ENCODE data around the gene OR7C1.
"Not testable (repeated sequence)": the region's sequence is repeated elsewhere in the genome, so short reads cannot be mapped to it uniquely, and the experiment has no call there.

The OR7C1 gene

DNA sequence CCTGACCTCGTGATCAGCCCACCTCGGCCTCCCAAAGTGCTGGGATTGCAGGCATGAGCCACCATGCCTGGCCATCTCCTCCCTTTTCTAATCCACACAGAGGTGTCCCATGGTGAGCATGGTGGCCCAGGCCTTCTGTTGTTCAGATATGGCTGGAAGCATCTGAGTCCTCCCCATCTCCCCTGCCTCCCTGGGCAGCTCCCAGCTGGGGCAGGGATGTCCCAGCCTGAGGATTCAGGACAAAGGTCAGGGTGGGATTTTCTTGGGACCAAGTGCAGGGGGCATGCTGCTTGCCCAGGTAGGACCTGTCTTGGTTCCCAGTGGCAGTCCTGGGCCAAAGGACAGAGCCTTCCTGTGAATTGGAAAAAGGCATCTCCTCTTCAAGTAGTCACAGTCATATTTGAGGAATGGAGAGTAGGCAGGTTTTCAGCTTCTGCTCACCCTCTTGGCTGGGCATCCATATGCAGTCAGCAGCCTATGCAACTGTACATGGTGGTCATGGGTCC lies 67.5 kb downstream of the OR7C1 start:
- no peak for DNase-seq (ENCODE audit: low read depth in 2 of 2)

DNA sequence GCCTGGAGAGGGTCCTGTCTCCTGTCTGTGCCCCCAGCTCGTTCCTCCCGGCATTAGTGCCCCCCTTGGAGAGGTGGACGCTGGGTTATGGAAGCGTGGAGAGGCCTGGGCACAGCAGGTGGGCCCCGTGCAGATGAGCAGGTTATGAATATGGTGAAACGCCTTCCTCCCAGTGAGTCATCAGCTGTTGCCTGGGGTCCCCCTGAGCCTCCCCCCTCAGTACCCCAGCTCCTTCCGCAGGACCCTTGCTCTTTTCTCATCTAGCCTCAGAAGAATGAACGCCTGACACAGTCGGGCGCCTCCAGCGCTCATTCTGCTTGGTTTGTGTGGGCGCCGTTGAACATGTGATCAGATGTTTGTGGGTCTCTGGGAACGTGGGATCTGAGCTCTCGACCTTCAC lies 69.1 kb downstream of the OR7C1 start:
- not testable (repeated sequence) for DNase-seq (ENCODE audit: low read depth in 2 of 2)

DNA sequence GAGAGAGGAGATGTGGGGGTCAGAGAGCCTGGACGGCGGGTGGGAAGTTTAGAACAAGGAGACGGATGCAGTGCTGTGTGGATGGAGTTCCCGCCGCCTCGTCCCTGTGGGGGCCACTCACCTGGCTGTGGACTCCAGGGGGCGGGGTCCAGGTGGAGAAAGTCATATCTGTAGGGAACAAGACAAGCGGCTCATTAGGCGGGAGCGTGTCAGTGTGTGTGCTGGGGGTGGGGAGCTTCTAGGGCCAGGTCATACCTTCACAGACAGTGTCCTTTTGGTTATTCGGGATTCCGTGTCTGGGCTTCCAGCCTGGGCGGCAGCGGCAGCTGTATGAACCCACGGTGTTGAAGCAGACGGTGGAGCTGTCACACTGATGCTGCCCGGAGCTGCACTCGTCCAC lies 69.6 kb downstream of the OR7C1 start:
- DNase-seq (ENCODE audit: low read depth in 2 of 2): not testable (repeated sequence)

DNA sequence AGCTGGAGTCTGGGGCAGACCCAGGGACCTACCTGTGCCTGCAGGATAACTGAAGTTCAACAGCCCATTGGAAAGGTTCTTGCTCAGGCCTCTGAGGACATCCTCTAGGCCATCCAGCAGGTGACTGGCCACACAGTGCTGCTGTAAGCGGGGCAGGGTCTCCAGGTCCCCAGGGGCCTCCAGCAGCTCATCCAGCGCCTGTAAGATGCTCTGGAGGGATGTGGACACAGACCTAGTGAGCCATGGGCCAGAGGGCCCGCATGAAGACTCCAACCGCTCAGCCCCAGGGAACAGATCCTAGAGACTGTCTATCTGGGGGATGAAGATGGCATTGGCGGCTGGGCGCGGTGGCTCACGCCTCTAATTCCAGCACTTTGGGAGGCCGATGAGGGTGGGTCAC lies 70.6 kb downstream of the OR7C1 start:
- DNase-seq (ENCODE audit: low read depth in 2 of 2): no peak

DNA sequence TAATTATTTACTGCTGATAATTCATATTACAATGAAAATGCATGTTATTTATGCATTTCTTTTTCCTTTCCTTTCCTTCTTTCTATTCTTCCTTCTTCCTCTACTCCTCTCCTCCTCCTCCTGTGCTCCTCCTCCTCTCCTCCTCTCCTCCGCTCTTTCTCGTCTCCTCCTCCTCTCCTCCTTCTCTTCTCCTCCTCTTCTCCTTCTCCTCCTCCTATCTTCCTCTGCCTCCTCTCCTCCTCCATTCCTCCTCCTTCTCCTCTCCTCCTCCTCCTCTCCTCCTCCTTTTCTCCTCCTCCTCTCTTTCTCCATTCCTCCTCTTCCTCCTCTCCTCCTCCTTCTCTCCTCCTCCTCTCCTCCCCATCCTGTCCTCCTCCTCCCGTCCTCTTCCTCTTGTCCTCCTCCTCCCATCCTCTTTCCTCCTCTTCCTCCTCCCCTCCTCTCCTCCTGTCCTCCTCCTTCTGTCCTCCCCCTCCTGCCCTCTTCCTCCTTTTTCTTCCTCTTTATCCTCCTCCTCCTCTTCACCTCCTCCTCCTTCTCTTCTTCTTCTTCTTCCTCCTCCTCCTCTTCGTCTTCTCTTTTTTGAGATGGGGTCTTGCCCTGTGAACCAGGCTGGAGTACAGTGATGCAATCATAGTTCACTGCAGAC lies 71.4 kb downstream of the OR7C1 start:
- no peak for DNase-seq (ENCODE audit: low read depth in 2 of 2)

DNA sequence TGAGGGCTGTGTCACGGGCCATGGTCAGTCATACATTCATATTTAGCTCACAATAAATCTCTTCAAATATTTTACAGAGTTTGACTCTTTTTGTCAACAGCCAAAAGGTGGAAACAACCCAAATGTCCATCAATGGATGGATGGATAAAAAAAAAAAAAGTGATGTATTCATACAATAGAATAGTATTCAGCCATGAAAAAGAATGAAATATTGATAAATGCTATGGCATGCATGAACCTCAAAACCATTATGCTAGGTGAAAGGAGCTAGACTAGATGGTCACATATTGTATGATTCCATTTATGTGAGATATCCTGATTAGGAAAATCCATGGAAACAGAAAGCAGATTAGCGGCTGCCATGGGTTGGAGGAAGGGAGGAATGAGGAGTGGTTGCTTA lies 72.9 kb downstream of the OR7C1 start:
- no peak for DNase-seq (ENCODE audit: low read depth in 2 of 2)

DNA sequence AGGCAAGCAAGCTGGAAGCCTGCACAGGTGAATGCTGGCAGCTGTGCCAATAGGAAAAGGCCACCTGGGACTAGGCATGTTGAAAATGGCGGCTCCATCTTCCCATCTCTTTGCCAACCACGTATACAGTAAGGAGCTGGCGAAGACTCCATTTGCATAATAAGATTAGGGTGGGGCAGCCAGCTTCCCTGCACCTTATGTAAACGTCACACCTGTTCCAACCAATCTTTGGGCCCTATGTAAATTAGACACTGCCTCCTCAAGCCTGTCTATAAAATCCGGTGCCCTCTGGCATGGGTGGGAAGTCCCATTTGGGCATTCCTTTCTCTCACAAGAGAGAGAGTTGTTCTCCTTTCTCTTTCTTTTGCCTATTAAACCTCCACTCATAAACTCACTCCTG lies 73.4 kb downstream of the OR7C1 start:
- DNase-seq (ENCODE audit: low read depth in 2 of 2): no peak

DNA sequence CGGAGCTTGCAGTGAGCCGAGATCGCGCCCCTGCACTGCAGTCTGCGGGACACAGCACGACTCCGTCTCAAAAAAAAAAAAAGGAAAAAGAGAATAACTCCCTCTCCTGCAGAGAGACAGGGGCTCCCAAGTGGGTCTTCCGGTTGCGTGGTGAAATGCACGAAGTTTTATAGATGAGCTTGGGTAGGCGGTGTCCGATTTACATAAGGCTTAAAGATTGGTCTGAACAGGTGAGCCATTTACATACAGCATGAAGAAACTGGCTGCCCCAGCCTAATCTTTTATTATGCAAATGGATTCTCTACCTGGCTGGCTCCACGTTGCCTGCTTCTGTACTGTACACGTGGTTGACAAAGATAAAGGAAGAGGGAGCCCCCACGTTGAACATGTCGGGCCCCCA lies 76.2 kb downstream of the OR7C1 start:
- no peak for DNase-seq (ENCODE audit: low read depth in 2 of 2)

DNA sequence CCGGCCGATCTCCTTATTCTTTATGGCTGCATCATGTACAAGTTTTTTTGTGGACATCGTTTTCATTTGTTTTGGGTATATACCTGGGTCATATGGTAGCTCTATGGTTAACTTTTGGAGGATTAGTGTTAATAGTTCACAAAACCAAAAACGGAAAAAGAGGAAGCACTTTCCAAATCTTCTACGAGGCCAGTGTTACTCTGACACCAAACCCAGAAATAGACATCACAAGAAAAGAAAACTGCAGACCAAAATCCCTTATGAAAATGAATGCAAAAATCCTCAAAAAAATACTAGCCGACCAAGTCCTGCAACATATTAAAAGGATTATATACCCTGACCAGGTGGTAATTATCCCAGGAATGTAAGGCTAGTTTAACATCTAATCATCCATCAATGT lies 86.4 kb downstream of the OR7C1 start:
- DNase-seq (ENCODE audit: low read depth in 2 of 2): no peak

All from stimulated activated CD4-positive, alpha-beta T cell treated with anti-CD3 and anti-CD28 coated beads, Interleukin-15, amount 100 ng/mL, for 48 hours (primary cell).